Right renal pelvis (tissue), 4 donors: ENCODE measurements around the gene TFEB. TPM values are rescaled to one million over a fixed set of nuclear protein-coding genes. Genes with fewer than 3 reads are reported as not detected.

Experiments used
- DNase-seq, 4 donors: peaks; one replicate each; pipeline ENCODE4 v3.0.0-alpha.2; 2013; ENCODE audit warnings: low read depth in 4 of 4, low spot score in 3 of 4, missing footprints in 1 of 4
- polyA plus RNA-seq, 4 donors: library from polyadenylated mRNA; unstranded; fragments of 120-200 nt; gene quantifications; one replicate each; pipeline ENCODE4 v1.2.1, GENCODE V29; 2013; ENCODE audit not compliant: insufficient read length in 4 of 4

The TFEB gene
- polyA plus RNA-seq, 4 donors = 9.4 to 11.7 (median 10.5) TPM

DNA sequence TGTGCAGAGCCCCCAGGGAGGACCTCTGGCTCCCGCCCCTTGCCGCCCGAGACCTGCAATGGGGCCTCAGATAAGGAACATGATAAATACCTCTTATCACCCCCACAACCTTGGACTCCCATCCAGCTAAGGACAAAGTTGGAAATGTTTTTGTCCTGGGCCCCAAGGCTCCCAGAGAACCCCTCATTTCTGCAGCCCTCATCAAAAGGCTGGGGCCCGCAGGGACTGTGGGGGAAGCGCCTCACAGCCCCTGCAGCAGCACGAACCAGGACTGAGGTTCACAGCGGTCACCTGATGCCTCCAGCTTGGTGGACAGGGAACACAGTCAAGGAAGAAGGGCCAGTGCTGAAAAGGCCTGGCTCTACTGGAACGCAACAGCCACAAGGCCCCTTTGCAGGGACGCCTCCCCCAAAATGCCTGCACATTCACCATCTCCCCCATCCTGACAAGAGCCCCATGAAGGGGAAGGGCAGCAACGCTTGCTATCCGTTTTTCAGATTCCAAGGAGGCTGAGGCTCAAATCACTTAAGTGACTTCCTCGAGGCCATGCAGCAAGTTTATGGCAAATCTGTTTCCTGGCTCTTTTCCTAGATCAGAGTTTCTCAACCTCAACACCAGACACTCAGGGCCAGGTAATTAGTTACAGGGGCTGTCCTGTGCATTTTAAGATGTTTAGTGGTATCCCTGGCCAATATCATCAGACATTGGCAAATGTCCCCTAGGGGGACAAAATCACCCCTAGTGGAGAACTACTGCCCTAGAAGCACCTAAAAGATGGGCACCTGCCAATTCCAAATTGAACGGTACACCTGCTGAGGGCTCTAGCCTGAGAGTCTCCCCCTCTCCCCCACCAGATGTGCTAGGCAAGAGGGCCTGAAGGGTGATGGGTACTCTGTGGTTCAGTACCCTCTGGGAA lies 10.6 kb downstream of the TFEB start:
- DNase-seq = no peak

DNA sequence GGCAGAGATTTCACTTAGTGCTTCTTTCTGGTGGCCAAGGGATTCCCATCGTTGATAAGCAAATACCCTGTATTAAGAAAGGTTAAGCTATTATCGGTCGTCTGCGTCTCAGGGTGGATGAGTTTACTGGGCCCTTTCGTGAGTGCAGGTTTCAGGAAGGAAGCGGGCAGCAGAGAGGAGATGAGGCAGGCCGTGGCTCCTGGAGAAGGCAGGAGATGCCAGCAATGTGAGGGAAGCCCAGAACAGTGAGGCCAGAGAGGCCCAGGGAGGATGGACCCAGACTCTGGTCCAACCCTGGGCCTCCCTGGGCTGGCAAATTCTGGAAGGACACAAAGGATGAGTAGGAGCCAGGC lies 11.2 kb downstream of the TFEB start:
- DNase-seq = no peak

DNA sequence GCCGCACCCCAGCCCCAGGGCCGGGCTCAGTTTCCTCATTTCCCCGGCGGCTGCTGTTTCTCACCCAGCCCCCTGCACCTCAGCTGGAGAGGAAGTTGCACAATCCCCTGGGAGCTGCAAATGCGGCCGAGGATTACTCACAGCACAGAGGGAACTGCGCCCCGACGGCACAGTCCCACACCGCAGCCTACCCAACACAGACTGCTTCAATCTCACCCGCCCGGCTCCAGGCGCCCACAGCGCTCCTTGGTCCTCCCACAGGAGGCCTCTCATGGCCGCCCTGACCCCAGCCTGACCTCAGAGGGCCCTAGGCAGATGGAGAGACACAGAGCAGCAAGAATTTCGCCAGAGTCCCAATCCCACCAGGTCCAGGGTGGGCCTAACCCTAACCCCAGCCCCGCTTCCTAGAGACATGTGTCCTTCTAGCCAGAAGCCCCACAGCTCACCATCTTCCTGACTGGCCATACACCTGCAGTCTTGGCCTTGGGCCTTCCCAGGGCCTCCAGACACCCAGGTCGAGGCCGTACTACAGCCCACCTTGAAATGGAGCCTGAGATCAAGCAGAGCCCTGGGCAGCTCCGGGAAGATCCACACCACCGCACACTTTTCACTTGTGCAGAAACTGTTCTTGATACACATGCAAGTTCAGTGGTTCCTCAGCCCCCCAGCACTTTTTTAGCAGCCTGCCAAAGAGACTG lies 11.7 kb downstream of the TFEB start:
- DNase-seq = no peak

DNA sequence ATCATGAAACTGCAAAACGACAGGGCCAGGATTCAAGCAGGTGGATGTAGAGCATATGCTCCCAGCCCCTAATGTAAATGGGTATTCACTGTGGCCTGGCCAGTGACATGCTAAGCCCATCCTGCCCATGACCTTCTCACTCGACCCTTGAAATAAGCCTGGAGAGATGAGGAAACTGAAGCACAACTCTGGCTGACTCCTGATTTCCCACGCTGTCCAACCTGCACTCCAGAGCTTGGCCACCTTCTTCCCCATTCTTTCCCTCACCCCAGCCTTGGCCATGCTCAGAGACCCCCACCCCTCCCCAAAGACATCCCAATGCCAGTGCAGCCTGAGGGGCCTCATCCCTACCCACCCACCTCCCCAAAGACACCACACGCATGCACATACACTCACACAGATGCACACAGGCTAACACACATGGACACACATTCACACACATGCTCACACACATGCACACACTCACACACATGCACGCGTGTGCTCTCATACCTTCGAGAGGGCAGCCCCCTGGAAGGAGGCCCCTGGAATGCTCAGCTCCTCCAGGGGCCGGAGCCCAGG lies 12.4 kb downstream of the TFEB start:
- DNase-seq = no peak

DNA sequence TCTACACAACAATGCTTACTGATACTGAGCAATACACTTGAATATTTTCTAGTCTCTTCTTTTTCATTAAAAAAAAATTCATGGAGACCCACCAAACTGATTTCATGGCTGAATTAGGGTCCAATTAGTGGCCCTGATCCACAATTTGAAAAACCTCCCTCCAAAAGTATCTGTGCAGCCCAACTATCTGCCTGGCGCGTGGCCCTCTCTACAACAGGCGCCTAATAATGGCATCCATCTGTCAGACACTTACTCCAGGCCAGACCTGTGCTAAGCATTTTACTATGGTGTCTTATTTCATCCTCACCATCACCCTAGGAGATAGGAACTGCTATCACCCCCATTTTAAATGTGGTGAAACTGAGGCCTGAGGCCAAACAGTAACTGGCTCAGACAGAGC lies 14.0 kb downstream of the TFEB start:
- no peak for DNase-seq

DNA sequence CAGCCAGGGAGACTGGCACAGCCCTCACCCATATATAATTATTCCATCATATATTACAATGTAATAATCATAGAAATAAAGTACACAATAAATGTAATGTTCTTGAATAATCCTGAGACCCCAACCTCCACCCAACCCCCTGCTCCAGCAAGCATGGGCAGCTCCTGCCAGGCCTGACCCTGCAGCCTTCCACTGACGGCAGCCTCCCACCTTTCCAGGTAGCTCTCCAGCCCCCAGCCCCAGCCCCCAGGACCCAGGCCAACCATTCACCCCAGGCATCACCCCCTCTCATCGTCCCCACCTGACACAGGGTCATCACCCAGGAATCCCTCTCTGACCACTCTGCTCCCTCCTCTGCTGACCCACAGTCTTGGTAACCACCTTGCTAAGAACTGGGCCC lies 14.6 kb downstream of the TFEB start:
- DNase-seq = no peak

DNA sequence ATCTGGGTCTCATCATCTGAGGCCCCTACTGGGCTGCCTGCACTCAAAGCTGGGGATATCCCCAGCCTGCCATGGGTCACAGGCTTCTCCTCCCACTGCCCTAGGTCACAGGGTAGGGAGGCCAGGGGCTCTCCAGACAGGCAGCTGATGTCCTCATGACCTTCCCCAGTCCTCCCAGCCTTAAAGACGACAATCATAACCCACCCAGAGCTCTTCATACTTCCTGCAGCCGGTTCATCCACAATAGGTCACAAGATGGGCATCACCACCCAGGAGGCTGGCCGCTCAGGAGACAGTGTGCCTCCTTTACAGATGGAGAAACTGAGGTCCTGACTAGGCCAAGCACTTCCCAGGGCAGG lies 15.2 kb downstream of the TFEB start:
- no peak for DNase-seq

DNA sequence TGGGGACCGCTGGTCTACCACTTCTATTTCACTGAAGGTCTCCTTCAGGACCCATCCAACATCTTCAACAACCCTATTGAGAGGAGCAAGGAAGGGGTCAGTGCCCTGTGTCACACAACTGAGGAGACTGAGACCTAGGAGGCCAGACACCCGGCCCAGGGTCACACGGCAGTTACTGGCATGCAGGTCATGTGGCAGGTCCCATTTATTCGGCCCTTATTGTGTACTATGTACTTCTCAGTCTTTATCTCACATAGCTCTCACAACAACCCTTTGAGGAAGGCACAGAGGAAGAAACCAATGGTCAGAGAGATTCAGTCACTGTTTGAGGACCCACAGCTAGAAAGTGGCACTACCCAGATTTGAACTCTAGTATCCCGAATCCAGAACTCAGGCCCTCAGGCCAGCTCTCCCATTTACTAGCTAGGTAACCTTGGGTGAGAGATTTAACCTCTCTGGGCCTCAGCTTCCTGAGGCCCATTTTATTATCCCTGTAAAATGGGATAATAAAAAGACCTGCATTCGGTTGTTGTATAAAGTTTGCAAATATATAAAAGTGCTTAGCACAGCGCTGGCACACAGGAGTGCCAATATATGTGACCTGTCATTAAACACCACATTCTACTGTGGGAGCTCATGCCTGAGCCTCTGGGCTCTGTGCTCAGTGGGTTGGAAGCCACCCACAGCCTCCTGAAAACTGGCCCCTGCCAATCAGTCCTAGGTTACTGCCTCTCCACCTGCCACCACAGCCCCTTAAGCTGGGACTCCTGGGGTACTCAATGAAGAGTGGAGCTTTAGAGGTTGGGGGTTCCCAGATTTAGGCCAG lies 15.8 kb downstream of the TFEB start:
- DNase-seq = no peak

DNA sequence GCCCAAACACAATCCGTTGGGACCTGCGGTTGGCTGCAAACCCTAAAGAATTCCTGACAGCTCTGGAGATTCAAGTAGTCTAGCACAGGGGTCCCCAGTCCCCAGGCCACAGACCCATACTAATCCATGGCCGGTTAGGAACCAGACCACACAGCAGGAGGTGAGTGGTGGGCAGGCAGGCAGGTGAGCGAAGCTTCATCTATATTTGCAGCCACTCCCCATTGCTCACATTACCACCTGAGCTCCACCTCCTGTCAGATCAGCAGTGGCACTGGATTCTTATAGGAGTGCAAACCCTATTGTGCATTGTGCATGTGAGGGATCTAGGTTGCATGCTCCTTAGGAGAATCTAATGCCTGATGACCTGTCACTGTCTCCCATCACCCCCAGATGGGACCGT lies 16.6 kb downstream of the TFEB start:
- DNase-seq = no peak

DNA sequence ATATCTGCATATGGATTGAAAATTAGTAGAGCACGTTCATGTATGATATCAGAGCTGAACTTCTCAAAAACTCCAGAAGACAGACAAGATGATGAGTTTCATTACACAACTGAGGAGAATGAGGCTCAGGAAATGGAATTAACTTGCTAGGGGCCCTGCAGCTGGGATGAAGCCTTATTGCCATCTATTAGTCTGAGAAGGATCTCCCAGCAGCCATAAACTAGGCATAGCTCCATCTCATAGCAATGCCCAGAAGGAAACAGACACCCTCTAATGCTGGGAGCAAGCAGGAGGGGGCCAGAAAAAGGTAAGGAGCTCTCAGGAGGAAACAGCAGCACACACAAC lies 18.0 kb downstream of the TFEB start:
- DNase-seq = no peak

DNA sequence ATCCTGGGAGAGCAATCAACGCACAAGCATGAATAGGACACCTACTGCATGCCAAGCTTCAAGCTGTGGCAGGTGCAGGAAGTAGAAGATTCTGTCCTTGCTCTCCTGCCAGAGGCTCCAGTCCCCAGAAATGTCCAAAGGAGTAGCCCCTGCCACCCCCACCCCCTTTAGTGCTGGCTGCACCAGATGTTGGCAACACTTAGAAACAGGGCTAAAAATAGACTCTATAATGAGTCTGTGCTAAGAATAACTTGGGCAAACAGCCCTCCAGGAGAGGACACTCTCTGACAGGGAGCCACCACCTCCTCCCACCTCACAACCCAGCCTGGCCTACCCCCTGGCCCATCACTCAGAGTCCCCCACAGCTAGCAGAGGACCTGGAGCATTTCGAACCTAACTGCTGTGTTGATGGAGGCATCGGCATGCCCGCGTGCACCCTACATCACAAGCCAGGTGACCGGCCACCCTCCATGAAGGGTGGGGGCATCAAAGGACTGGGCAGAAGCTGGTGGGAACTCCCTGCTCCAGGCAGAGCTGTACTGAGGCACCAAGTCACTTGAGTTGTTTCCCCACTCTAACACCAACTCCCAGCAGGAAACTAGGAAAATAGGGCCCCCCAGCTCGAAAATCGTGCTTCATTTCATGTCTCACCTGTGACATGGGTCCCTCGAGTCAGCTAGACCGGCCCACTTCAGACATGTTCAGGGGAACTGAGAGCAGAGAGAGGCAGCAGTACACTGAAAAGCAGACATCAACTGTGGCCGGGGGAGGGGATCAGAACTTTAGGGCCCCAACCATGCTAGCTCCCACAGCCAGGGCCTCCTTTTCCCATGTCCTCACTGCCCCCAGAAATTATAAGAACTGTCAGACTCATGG lies 18.7 kb downstream of the TFEB start:
- DNase-seq = no peak

DNA sequence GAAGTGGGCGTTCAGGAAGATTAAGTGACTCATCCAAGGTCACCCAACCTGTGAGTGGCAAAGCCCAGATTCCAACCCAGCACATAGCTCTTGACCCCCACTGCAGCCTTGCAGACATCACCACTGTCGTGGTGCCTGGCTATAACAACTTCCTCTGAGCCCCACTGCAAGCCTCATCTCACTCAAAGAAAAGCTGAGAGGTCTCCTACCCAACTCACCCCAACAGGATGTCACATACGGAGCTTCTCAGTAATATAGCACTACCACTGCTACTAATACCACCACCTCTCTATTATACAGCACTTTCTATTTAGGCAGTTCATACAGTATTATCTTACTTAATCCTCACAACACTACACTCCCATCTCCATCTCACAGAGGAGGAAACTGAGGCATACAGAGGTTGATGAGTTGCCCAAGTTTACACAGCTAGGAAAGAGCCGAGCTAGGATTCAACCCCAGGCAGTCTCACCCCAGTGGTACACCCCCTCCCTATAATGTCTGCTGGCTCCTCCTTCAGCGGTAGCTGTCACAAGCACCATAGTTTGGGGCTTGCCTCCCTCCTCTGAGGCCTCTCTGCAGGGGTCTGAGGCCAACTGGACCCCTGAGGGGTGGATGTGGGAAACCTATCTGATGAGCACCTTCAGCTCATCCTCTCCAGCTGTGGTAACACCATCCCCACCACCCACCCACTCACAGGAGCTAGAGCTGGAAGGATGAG lies 19.5 kb downstream of the TFEB start:
- DNase-seq = no peak

DNA sequence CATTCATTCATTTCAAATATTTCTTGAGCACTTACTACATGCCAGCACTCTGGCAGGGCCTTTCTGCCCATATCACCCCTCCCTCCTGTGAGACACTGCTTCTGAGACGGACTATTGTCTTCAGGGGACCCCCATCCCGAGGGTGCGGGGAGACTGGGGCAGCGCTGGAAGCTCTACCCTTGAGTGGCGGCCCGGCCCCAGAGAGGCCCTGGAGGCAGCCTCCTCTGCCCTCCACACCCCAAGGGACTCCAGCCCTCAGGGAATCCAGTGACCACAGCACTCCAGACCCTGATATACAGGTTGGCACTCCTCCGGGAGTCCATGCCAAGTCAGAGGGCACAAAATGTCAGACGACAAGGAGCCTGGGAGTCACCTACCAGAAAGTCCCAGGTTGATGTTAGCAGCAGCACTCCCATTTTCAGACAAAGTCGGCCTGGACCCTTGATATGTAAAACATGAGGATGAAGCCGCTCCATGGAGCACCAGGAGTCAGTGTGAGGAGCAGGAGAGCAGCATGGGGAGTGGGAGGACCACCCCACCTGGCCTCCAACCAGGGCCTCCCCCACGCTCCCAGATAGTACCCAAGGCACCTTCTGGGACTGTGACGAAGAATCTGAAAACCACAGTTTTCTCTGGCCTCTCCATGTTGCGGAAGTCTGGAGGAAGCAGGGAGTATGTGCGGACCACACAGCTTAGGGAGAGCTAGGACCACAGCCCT lies 20.7 kb downstream of the TFEB start:
- DNase-seq = no peak

DNA sequence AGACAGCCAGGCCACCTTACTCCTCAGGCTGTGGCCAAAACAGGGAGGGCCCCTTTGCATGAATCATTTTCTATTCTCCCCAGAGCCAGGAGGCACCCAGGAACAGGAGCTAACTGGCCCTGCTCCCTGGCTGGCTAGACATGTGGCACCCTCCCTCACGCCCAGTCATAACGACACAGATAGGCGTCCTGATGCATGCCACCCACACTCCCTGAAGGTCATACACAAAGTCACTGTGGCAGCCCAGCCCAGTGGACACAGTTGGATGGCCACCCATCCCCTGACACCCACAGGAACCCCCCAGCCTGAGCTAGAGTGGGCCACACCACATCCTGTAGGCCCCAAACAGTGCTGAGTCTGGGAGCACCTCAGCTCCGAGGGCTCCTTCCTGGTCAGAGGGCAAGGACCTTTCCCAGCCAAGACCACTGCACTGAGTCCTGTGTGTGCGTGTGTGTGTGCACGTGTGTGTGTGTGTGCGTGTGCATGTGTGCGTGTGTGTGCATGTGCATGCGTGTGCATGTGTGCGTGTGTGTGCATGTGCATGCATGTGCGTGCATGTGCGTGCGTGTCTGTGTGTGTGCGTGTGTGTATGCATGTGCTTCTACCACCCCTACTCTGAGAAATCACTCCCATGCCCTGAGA lies 21.6 kb downstream of the TFEB start:
- no peak for DNase-seq

DNA sequence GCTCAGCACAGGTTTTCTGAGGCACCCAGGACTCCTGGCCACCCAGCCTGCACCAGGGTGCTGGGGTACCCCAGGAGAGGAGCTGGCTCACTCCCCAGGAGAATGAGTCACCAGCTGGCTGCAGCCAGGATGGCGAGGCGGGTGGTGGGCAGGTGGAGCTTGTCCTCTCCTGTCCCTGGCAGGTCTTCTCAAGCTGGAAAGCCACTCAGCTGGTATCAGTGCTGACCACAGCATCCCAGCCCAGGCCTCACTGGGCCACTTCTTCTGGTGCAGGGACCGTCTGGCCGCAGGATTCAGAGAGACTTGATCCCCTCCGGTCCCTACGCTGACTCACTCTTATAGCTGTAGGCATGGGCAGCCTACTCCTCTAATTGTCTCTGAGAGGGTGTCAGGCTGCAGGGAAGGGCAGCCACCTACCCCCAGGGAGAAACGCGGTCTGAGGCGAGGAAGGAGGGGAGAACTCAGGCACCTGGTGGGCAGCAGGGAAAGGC lies 22.2 kb downstream of the TFEB start:
- DNase-seq = no peak

DNA sequence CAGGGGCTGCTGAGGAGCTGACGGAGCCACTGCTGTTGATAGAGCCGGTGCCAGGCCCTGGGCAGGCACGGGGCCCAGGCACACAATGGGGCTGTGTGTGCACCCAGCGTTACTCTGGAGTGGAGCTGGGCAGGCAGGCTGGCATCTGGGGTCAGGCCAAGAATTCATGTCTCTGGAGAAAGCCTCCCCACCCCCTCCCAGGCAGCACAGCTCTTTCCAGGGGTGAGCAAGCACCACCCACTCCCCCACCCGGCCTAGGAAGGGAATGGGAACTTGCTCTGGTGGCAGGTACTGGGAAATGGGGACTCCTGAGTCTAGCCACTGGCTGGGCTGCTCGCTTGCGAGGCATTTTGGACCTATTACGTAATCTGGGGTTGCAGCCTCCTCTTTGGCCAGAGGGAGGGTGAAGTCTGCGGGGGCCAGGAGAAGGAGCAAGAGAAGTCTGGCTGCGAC lies 22.7 kb downstream of the TFEB start:
- DNase-seq = no peak

DNA sequence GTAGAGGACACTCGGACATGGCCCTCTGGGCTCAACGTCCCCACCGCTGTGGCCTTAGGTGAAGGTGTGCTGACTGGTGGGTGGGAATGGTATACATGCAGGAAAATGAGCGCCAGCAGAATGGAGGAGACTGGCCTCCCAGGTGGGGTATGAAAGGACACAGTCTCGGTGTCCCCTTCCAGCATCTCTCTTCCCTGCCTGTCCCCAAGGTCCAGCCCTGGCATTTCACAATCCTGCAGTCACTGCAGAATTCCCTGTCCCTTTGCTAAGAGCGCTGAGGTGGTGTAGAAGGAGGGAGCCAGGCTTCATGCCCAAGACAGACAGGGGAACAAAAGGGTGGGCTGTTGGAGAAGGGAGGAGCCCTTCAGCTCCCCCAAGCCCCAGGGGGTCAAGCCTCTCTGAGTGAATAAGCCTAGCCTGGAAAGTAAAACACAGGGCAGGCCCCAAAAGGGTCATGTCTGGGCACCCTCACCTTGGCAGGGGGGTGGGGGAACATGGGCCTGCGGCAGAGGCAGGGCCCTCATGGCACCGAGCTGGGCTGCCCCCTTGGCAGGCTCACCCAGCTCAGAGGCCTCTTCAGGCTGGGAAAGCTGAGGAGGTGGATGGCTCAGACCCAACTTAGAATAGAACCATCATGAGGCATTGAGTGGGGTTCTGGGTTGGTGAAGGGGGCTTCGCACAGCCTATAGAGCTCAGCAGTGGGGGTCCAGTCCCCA lies 23.9 kb downstream of the TFEB start:
- no peak for DNase-seq

DNA sequence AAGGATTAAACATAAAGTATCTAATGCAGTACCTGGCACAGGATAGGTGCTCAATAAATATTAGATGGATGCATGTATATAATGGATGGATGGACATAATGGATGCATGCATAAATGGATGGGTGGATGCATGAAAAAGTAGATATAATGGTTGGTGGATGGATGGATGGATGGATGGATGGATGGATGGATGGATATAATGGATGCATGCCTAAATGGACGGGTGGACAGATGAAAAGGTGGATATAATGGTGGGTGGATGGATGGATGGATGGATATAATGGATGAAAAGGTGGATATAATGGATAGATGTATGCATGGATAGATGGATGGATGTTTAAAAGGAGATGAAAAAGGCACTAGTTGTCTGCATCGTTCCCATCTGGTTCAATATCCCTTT lies 26.0 kb downstream of the TFEB start:
- no peak for DNase-seq
